ENCODE measurements around the gene RPL9. TPM values are rescaled to one million over a fixed set of nuclear protein-coding genes. Genes with fewer than 3 reads are reported as not detected.

RPL9 gene
- total RNA-seq, 1 experiment from 2014 or later: 971 TPM

- Histone ChIP-seq H3K9me3 (ENCODE audit: low read depth, low read length, poor library complexity, severe bottlenecking) (no peaks in the 10 kb centered on the region), H3K4me3 (ENCODE audit: low read depth, low read length, poor library complexity, severe bottlenecking) (no peak overlapping the region), H3K36me3 (ENCODE audit: insufficient read depth, low read length, poor library complexity, severe bottlenecking) (peaks cover 57% of the 10 kb centered on the region), H3K27ac (ENCODE audit: low read depth, low read length, poor library complexity, severe bottlenecking) (no peak overlapping the region), H3K27me3 (replicated peaks; ENCODE audit: insufficient read depth, low read depth, low read length, poor library complexity) (no peaks in the 10 kb centered on the region), H3K4me1 (ENCODE audit: insufficient read depth, low read length, poor library complexity, severe bottlenecking) (no peaks in the 10 kb centered on the region)
- no peak for TF ChIP-seq CTCF (conservative IDR thresholded peaks at IDR 0.05; ENCODE audit: low read depth, low read length)
- no peak for TF ChIP-seq EZH2 (IDR thresholded peaks at IDR 0.05; ENCODE audit: borderline replicate concordance, low read depth, low read length, poor library complexity, severe bottlenecking)
- ChIA-PET CTCF (no interaction called here), POLR2A (ENCODE audit: low non-redundant PET) (no interaction called here)
- no TSS peak for BruUV-seq (replicated peaks)
- no peak for DNase-seq (ENCODE audit: low spot score)
- intact Hi-C loops (cut with micrococcal nuclease; ENCODE audit: unreplicated experiment): no loop called here
These were observed 8.1 kb downstream of the RPL9 start for GRCh38 chr4:39450618-39451017.

GRCh38 chr4:39446842-39447573 is 11.7 kb downstream of the RPL9 start:
- Histone ChIP-seq H3K27me3 (replicated peaks; ENCODE audit: insufficient read depth, low read depth, low read length, poor library complexity) (no peaks in the 10 kb centered on the region), H3K27ac (ENCODE audit: low read depth, low read length, poor library complexity, severe bottlenecking) (no peak overlapping the region), H3K36me3 (ENCODE audit: insufficient read depth, low read length, poor library complexity, severe bottlenecking) (peaks cover 21% of the 10 kb centered on the region), H3K9me3 (ENCODE audit: low read depth, low read length, poor library complexity, severe bottlenecking) (no peaks in the 10 kb centered on the region), H3K4me3 (ENCODE audit: low read depth, low read length, poor library complexity, severe bottlenecking) (no peak overlapping the region), H3K4me1 (ENCODE audit: insufficient read depth, low read length, poor library complexity, severe bottlenecking) (no peaks in the 10 kb centered on the region)
- POLR2A ChIA-PET (ENCODE audit: low non-redundant PET): no interaction called here
- CTCF ChIA-PET: no interaction called here
- TF ChIP-seq EZH2 (IDR thresholded peaks at IDR 0.05; ENCODE audit: borderline replicate concordance, low read depth, low read length, poor library complexity, severe bottlenecking) (no peak), CTCF (conservative IDR thresholded peaks at IDR 0.05; ENCODE audit: low read depth, low read length) (no peak)
- intact Hi-C loops (cut with micrococcal nuclease; ENCODE audit: unreplicated experiment): no loop called here
- BruUV-seq (replicated peaks): no TSS peak
- DNase-seq (ENCODE audit: low spot score): no peak

GRCh38 chr4:39446483-39446841 is 12.3 kb downstream of the RPL9 start:
- BruUV-seq (replicated peaks): no TSS peak
- Histone ChIP-seq H3K4me3 (ENCODE audit: low read depth, low read length, poor library complexity, severe bottlenecking) (no peak overlapping the region), H3K36me3 (ENCODE audit: insufficient read depth, low read length, poor library complexity, severe bottlenecking) (peaks cover 15% of the 10 kb centered on the region), H3K4me1 (ENCODE audit: insufficient read depth, low read length, poor library complexity, severe bottlenecking) (no peaks in the 10 kb centered on the region), H3K27ac (ENCODE audit: low read depth, low read length, poor library complexity, severe bottlenecking) (no peak overlapping the region), H3K27me3 (replicated peaks; ENCODE audit: insufficient read depth, low read depth, low read length, poor library complexity) (no peaks in the 10 kb centered on the region), H3K9me3 (ENCODE audit: low read depth, low read length, poor library complexity, severe bottlenecking) (no peaks in the 10 kb centered on the region)
- no peak for TF ChIP-seq CTCF (conservative IDR thresholded peaks at IDR 0.05; ENCODE audit: low read depth, low read length)
- no peak for TF ChIP-seq EZH2 (IDR thresholded peaks at IDR 0.05; ENCODE audit: borderline replicate concordance, low read depth, low read length, poor library complexity, severe bottlenecking)
- intact Hi-C loops (cut with micrococcal nuclease; ENCODE audit: unreplicated experiment): no loop called here
- no peak for DNase-seq (ENCODE audit: low spot score)
- ChIA-PET CTCF (no interaction called here), POLR2A (ENCODE audit: low non-redundant PET) (no interaction called here)
